Liver (tissue), 3 donors: ENCODE results near the gene ACTR1A.

Source experiments
- ATF3 ChIP-seq: IDR thresholded peaks from 2 replicates; pipeline ENCODE4 v1.6.1; 2016; ENCODE audit warnings: antibody characterized with exemption
- CTCF ChIP-seq: fragments of 150-350 bp; IDR thresholded peaks from 2 replicates; pipeline ENCODE4 v1.5.1; 2017; ENCODE audit warnings: improper control_type of control experiment, low read depth, low read length; ENCODE audit not compliant: missing input control
- EGR1 ChIP-seq, 2 donors: IDR thresholded peaks; 2 replicates each; pipeline ENCODE4 v1.6.1; 2016 to 2018; ENCODE audit warnings: antibody characterized with exemption in 2 of 2, low read depth in 2 of 2
- FOXA1 ChIP-seq: IDR thresholded peaks from 2 replicates; pipeline ENCODE4 v1.6.1; 2016; ENCODE audit warnings: antibody characterized with exemption
- GABPA ChIP-seq, 2 donors: IDR thresholded peaks in 1 of 2; conservative IDR thresholded peaks in 1 of 2; 2 replicates each; pipeline ENCODE4 v1.6.1; 2016; ENCODE audit warnings: antibody characterized with exemption in 2 of 2, mild to moderate bottlenecking in 1 of 2, moderate library complexity in 1 of 2
- HNF4A ChIP-seq, 2 donors: conservative IDR thresholded peaks; 2 replicates each; pipeline ENCODE4 v1.6.1; 2016; ENCODE audit warnings: antibody characterized with exemption in 2 of 2, mild to moderate bottlenecking in 2 of 2
- HNF4G ChIP-seq: IDR thresholded peaks from 2 replicates; pipeline ENCODE4 v1.6.1; 2016; ENCODE audit warnings: antibody characterized with exemption
- JUND ChIP-seq, 2 donors: IDR thresholded peaks; 2 replicates each; pipeline ENCODE4 v1.6.1; 2016; ENCODE audit warnings: antibody characterized with exemption in 2 of 2
- MAX ChIP-seq: IDR thresholded peaks from 2 replicates; pipeline ENCODE4 v1.6.1; 2016; ENCODE audit warnings: antibody characterized with exemption
- RAD21 ChIP-seq, 2 donors: IDR thresholded peaks; 2 replicates each; pipeline ENCODE4 v1.6.1; 2016; ENCODE audit warnings: antibody characterized with exemption in 2 of 2, mild to moderate bottlenecking in 2 of 2
- REST ChIP-seq: IDR thresholded peaks from 2 replicates; pipeline ENCODE4 v1.6.1; 2016; ENCODE audit warnings: antibody characterized with exemption, mild to moderate bottlenecking
- SP1 ChIP-seq: IDR thresholded peaks from 2 replicates; pipeline ENCODE4 v1.6.1; 2018; ENCODE audit warnings: antibody characterized with exemption, mild to moderate bottlenecking
- TAF1 ChIP-seq: conservative IDR thresholded peaks from 2 replicates; pipeline ENCODE4 v1.6.1; 2016; ENCODE audit warnings: antibody characterized with exemption, mild to moderate bottlenecking
- ZBTB33 ChIP-seq: IDR thresholded peaks from 2 replicates; pipeline ENCODE4 v1.6.1; 2016; ENCODE audit warnings: antibody characterized with exemption
- donor health status: healthy.
- donor health status: healthy.

GRCh38 chr10:102435529-102436233, 66.8 kb downstream of the ACTR1A start:
- TF ChIP-seq CTCF (no peak), ZBTB33 (no peak), HNF4A (conservative IDR thresholded peaks at IDR 0.05) (no peak), MAX (no peak), TAF1 (no peak), RAD21 (IDR thresholded peaks at IDR 0.05) (no peak), REST (no peak), GABPA (IDR thresholded peaks at IDR 0.05 in 1 of 2, conservative IDR thresholded peaks at IDR 0.05 in 1 of 2) (no peak), SP1 (no peak), EGR1 (IDR thresholded peaks at IDR 0.05; ENCODE audit: low read depth in 2 of 2) (no peak), FOXA1 (no peak), JUND (IDR thresholded peaks at IDR 0.05) (no peak), HNF4G (no peak), ATF3 (no peak)
